ENCODE results near the gene PAFAH1B2.
"Not testable (repeated sequence)": the region's sequence is repeated elsewhere in the genome, so short reads cannot be mapped to it uniquely, and the experiment has no call there.

Gene PAFAH1B2

DNA sequence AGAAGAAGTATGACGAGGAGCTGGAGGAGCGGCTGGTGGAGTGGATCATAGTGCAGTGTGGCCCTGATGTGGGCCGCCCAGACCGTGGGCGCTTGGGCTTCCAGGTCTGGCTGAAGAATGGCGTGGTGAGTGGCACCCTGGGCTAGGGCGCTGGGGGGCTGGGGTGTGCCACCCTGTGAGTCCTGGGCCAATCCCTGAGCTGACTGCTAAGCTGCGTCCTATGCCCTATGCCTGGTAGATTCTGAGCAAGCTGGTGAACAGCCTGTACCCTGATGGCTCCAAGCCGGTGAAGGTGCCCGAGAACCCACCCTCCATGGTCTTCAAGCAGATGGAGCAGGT, 59.0 kb downstream of the PAFAH1B2 start:
- no peak for DNase-seq (ENCODE audit: low read depth)

GRCh38 chr11:117204283-117205080, 60.4 kb downstream of the PAFAH1B2 start:
- DNase-seq (ENCODE audit: low read depth) = no peak

- no peak for DNase-seq (ENCODE audit: low read depth)
Observed at GRCh38 chr11:117205211-117205818, 61.2 kb downstream of the PAFAH1B2 start.

- DNase-seq (ENCODE audit: low read depth) = not testable (repeated sequence)
Observed at GRCh38 chr11:117206111-117206510, 62.0 kb downstream of the PAFAH1B2 start.

GRCh38 chr11:117206859-117207258, 62.8 kb downstream of the PAFAH1B2 start:
- not testable (repeated sequence) for DNase-seq (ENCODE audit: low read depth)

- DNase-seq (ENCODE audit: low read depth) = not testable (repeated sequence)
Observed at GRCh38 chr11:117207481-117207880, 63.4 kb downstream of the PAFAH1B2 start.

- DNase-seq (ENCODE audit: low read depth) = not testable (repeated sequence)
Observed at GRCh38 chr11:117208710-117209109, 64.6 kb downstream of the PAFAH1B2 start.

GRCh38 chr11:117209351-117210125, 65.5 kb downstream of the PAFAH1B2 start:
- DNase-seq (ENCODE audit: low read depth) = not testable (repeated sequence)

DNA sequence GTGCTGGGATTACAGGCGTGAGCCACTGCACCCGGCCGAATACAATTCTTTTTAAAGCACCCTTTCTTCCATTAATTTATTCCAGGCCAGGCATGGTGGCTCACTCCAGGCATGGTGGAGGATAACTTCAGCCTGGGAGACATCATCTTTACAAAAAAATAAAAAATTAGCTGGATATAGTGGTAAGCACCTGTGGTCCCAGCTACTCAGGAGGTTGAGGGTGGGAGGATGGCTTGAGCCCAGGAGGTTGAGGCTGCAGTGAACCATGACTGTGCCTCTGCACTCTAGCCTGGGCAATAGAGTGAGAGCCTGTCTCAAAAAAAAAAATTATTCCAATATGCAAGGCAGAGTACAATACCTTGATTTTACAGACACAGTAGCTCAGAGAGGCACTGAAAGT, 66.5 kb downstream of the PAFAH1B2 start:
- DNase-seq (ENCODE audit: low read depth) = no peak

GRCh38 chr11:117212697-117213355, 68.7 kb downstream of the PAFAH1B2 start:
- DNase-seq (ENCODE audit: low read depth) = no peak

- no peak for DNase-seq (ENCODE audit: low read depth)
Observed at GRCh38 chr11:117214404-117215110, 70.5 kb downstream of the PAFAH1B2 start.

DNA sequence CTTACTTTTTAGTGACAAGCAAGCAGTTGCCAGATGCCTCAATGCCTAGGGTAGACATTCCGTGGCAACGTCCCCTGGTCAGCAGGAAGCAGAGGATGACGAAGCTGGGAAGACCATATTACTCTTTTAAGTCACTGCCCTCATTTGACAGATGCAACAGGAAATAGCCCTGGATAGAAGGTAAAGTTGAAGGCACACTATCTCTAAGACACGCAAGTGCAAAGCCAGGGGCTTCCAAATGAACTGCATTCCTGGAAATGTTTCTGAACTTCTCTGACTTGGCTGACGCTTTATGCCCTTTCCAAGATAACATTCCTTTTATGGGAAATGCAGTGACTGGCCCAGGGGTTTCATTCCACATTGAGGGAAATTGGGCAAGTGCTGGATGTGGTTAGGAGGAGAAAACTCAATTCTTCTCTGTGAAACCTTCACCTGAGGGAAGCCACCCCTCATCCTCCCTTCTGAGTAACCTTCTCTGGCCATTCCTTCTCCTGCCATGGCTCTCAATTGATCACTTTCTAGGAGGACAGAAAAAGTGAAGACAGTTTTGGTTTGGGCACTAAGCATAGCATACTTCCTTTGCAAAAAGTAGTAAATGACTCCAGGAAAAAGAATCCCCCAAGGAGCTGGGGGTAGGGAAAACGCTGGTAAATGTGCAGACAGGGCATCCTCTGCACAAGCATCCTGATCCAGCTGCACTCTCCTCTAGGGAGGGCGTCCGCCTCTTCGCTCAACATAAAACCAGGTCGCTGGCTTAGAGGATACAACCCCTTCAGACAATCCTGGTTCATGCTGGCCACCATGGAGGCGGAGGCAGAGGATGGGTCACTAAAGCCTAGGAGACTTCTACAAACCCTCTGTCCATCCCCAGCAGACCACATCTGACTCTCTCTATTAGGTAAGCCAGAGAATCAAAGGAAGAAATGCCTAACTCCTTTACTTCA, 73.3 kb downstream of the PAFAH1B2 start:
- no peak for DNase-seq (ENCODE audit: low read depth)

- no peak for DNase-seq (ENCODE audit: low read depth)
Observed at GRCh38 chr11:117218133-117218915, 74.2 kb downstream of the PAFAH1B2 start.

GRCh38 chr11:117219001-117219400, 74.9 kb downstream of the PAFAH1B2 start:
- DNase-seq (ENCODE audit: low read depth) = no peak

DNA sequence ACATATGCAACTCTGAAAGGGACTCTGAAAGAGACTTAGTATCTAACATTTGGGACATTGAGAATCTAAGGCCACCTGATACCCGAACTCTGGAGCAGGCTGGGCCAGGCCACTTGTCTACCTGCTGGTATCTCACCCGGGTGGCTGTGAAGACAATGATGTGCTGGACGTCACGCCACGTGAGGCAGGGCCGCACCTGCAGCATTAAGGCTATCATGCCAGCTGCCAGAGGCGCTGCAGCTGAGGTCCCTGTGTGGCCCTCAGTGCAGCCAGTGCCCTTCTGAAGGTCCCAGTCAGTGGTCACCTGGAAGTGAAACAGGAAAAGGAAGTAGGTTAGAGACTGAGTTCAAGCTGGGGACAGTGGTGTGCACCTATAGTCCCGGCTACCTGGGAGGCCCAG, 75.4 kb downstream of the PAFAH1B2 start:
- no peak for DNase-seq (ENCODE audit: low read depth)

DNA sequence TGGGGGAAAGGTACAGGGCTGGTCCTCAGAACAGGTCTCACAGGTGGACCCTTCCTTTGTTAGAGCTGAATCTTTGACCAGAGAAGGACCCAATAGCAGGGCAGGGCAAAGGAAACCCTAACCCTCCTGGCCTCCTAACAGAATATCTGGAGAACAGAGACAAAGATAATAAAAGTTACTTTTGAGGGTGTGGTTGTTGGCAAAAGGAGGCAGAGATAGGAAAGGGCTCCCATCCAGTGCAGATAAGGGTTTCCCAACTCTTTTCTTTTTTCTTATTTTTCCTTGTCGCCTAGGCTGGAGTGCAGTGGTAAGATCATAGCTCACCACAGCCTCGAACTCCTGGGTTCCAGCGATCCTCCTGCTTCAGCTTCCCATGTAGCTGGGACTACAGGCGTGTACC, 75.9 kb downstream of the PAFAH1B2 start:
- no peak for DNase-seq (ENCODE audit: low read depth)

DNA sequence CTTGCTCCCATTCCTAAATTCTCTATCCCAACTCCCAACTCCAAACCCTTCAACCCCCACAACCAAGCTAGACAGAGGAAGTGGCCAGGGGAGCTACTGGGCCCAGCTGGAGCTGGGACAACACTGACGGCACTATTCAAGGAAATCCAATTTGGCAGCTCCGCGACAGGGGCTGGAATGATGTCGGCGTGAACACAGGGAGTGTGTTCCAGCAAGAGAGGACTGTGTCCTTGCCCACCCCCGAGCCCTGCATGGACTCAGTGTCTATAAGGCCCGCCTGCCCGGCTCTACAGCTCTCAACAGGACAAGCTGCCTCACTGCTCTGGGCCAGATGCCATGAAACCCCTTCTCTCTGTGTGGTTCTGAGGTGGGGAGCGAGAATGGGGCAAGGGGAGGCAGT, 76.5 kb downstream of the PAFAH1B2 start:
- no peak for DNase-seq (ENCODE audit: low read depth)

GRCh38 chr11:117220999-117221774, 77.1 kb downstream of the PAFAH1B2 start:
- peak; percentile 84 for DNase-seq (ENCODE audit: low read depth)
